WTC11 (cell line): ENCODE measurements around the gene DLGAP3. TPM values are rescaled to one million over a fixed set of nuclear protein-coding genes. Genes with fewer than 3 reads are reported as not detected.
A peak's percentile ranks its signal among the peaks of the same experiment; 100 is the strongest.

Experiments used
- ATF6 ChIP-seq: sonication (generic); formaldehyde crosslinking; IDR thresholded peaks from 2 replicates; pipeline ENCODE4 v1.8.1; 2023; ENCODE audit warnings: mild to moderate bottlenecking, missing genetic modification reagents
- CBFB ChIP-seq: sonication (generic); formaldehyde crosslinking; IDR thresholded peaks from 2 replicates; pipeline ENCODE4 v1.8.1; 2022; ENCODE audit warnings: mild to moderate bottlenecking, low read depth, missing genetic modification reagents
- CDX4 ChIP-seq: fragments of 250-450 bp; sonication (Bioruptor Pico); IDR thresholded peaks from 2 replicates; pipeline ENCODE4 v1.9.0; 2021; ENCODE audit warnings: moderate library complexity, mild to moderate bottlenecking, inconsistent platforms, borderline replicate concordance
- ERG ChIP-seq: fragments of 250-450 bp; sonication (Bioruptor Pico); IDR thresholded peaks from 2 replicates; pipeline ENCODE4 v1.8.0; 2021; ENCODE audit warnings: mild to moderate bottlenecking
- FOXJ3 ChIP-seq: sonication (generic); formaldehyde crosslinking; IDR thresholded peaks from 2 replicates; pipeline ENCODE4 v1.9.0; 2021; ENCODE audit warnings: missing genetic modification reagents, mild to moderate bottlenecking, borderline replicate concordance
- IRF2 ChIP-seq: sonication (generic); formaldehyde crosslinking; IDR thresholded peaks from 2 replicates; pipeline ENCODE4 v1.8.0; 2022; ENCODE audit warnings: low read depth, missing genetic modification reagents, borderline replicate concordance
- MLX ChIP-seq: sonication (generic); formaldehyde crosslinking; IDR thresholded peaks from 2 replicates; pipeline ENCODE4 v1.8.1; 2023; ENCODE audit warnings: mild to moderate bottlenecking, missing genetic modification reagents, moderate library complexity
- NR1H2 ChIP-seq: sonication (generic); formaldehyde crosslinking; IDR thresholded peaks from 2 replicates; pipeline ENCODE4 v1.9.0; 2021; ENCODE audit warnings: mild to moderate bottlenecking, moderate library complexity, missing genetic modification reagents
- NR2C2 ChIP-seq: sonication (generic); formaldehyde crosslinking; IDR thresholded peaks from 2 replicates; pipeline ENCODE4 v1.8.0; 2022; ENCODE audit warnings: mild to moderate bottlenecking, missing genetic modification reagents
- OVOL2 ChIP-seq: fragments of 250-450 bp; sonication (Bioruptor Pico); IDR thresholded peaks from 2 replicates; pipeline ENCODE4 v1.9.0; 2021; ENCODE audit warnings: mild to moderate bottlenecking, borderline replicate concordance
- STAT6 ChIP-seq: sonication (generic); formaldehyde crosslinking; conservative IDR thresholded peaks from 2 replicates; pipeline ENCODE4 v1.8.1; 2023; ENCODE audit warnings: mild to moderate bottlenecking, low read depth, missing genetic modification reagents, moderate library complexity
- TCF7 ChIP-seq: sonication (generic); formaldehyde crosslinking; IDR thresholded peaks from 2 replicates; pipeline ENCODE4 v1.8.0; 2022; ENCODE audit warnings: mild to moderate bottlenecking, low read depth, missing genetic modification reagents, moderate library complexity
- TEAD1 ChIP-seq: sonication (generic); formaldehyde crosslinking; IDR thresholded peaks from 2 replicates; pipeline ENCODE4 v1.8.0; 2022; ENCODE audit warnings: mild to moderate bottlenecking, missing genetic modification reagents
- TEAD4 ChIP-seq: sonication (generic); formaldehyde crosslinking; IDR thresholded peaks from 2 replicates; pipeline ENCODE4 v1.8.0; 2022; ENCODE audit warnings: mild to moderate bottlenecking, missing genetic modification reagents
- ZMAT4 ChIP-seq: fragments of 250-450 bp; sonication (Bioruptor Pico); IDR thresholded peaks from 2 replicates; pipeline ENCODE4 v1.9.0; 2021; ENCODE audit warnings: mild to moderate bottlenecking
- ZNF219 ChIP-seq: sonication (generic); formaldehyde crosslinking; IDR thresholded peaks from 2 replicates; pipeline ENCODE4 v1.8.0; 2023; ENCODE audit warnings: missing genetic modification reagents, mild to moderate bottlenecking, borderline replicate concordance
- ZNF263 ChIP-seq: sonication (generic); formaldehyde crosslinking; IDR thresholded peaks from 2 replicates; pipeline ENCODE4 v1.8.1; 2022; ENCODE audit warnings: low read depth, mild to moderate bottlenecking, moderate library complexity, missing genetic modification reagents
- ZSCAN18 ChIP-seq: fragments of 250-450 bp; sonication (Bioruptor Pico); IDR thresholded peaks from 2 replicates; pipeline ENCODE4 v2.1.2; 2022; ENCODE audit warnings: mild to moderate bottlenecking, moderate library complexity
- total RNA-seq: library from RNA; stranded (reverse); gene quantifications from 3 replicates; pipeline ENCODE4 v1.2.3, GENCODE V29; 2021

DLGAP3 gene
- total RNA-seq, 1 experiment from 2014 or later, result 11.3 TPM

- no peak for TF ChIP-seq ZMAT4
- TF ChIP-seq CBFB (CRISPR knock-in tag), result no peak
- TF ChIP-seq STAT6 (CRISPR knock-in tag), result no peak
- no peak for TF ChIP-seq FOXJ3
- no peak for TF ChIP-seq IRF2 (CRISPR knock-in tag)
- TF ChIP-seq OVOL2 (CRISPR knock-in tag), result no peak
- no peak for TF ChIP-seq CDX4 (CRISPR knock-in tag)
- TF ChIP-seq MLX, result no peak
- no peak for TF ChIP-seq TCF7 (CRISPR knock-in tag)
- TF ChIP-seq ZNF263 (CRISPR knock-in tag), result 0 out of 2 replicates have a peak, but pooled peaks have one; percentile 68
- peak; percentile 34; the same call in 1 of the 2 replicates for TF ChIP-seq TEAD1 (CRISPR knock-in tag)
- TF ChIP-seq NR1H2 (CRISPR knock-in tag), result no peak
- no peak for TF ChIP-seq ERG (CRISPR knock-in tag)
- no peak for TF ChIP-seq ZSCAN18 (CRISPR knock-in tag)
- TF ChIP-seq ZNF219 (CRISPR knock-in tag), result no peak
- no peak for TF ChIP-seq NR2C2 (CRISPR knock-in tag)
- TF ChIP-seq TEAD4 (CRISPR knock-in tag), result no peak
- no peak for TF ChIP-seq ATF6 (CRISPR knock-in tag)
Measured at GRCh38 chr1:34918977-34919561, 10.4 kb downstream of the DLGAP3 start (continued).
